ENCODE data around the gene ALDH7A1. TPM values are rescaled to one million over a fixed set of nuclear protein-coding genes. Genes with fewer than 3 reads are reported as not detected.
"Not testable (repeated sequence)": the region's sequence is repeated elsewhere in the genome, so short reads cannot be mapped to it uniquely, and the experiment has no call there.

ALDH7A1 gene
- total RNA-seq, 2 experiments from 2014 or later: 3.2 to 4.2 TPM

DNA sequence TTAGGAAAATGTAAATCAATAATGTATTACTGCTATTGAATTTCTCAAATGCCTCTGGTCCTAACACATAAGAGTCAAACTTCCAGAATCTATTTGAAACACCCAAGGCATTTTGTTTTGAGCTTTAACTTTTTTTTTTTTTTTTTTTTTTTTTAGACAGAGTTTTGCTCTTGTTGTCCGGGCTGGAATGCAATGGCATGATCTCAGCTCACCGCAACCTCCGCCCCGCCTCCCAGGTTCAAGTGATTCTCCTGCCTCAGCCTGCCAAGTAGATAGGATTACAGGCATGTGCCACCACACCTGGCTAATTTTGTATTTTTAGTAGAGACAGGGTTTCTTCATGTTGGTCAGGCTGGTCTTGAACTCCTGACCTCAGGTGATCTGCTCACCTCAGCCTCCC is 75.8 kb downstream of the ALDH7A1 start:
- DNase-seq; H3K9me3 Mint-ChIP-seq; H3K27me3 Mint-ChIP-seq; H3K4me1 Mint-ChIP-seq; H3K4me3 Mint-ChIP-seq; POLR2A ChIA-PET; H3K27ac Mint-ChIP-seq; ATAC-seq (ENCODE audit: low read depth); H3K36me3 Mint-ChIP-seq: not testable (repeated sequence)

DNA sequence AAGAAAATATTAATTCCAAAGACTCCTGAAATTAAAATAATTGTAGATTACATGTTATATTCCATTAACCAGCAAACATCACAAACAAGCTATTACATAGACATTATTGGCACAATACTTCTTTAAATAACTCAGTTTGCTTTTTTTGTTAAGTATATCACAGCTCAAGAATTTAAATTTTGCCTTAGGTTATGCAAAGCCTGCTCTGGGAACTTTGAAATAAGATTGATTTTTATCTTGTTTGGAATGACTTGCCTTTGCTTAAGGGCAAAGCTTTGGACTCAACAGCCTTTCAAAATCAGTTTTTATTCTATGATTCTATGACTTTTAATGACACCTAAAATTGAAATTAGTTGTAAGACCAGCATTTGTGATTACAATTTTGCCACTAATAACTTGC is 78.2 kb downstream of the ALDH7A1 start:
- no peak overlapping the region for H3K27ac Mint-ChIP-seq
- no peak overlapping the region for H3K4me3 Mint-ChIP-seq
- H3K4me1 Mint-ChIP-seq: no peaks in the 10 kb centered on the region
- ATAC-seq (ENCODE audit: low read depth) (no peak), DNase-seq (no peak)
- peaks cover 2% of the 10 kb centered on the region for H3K9me3 Mint-ChIP-seq
- H3K27me3 Mint-ChIP-seq: no peaks in the 10 kb centered on the region
- POLR2A ChIA-PET: no interaction called here
- no peaks in the 10 kb centered on the region for H3K36me3 Mint-ChIP-seq

DNA sequence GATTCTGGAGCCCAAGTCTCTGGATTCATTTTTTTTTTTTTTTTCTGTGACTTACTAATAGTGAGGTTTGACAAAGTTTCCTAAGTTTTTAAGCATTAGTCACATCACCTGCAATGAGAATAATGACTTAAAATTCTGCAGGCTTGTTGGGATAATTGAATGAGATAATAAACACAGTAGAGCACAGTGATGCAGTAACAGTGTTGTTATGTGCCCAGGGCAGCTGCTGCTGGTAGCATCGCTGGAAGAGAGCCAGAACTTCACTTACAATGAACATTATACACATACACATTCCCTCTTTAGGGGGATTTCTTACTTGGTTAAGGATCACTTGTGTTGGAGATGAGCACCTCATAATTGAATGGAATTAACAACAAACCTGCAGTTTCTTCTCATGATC is 78.9 kb downstream of the ALDH7A1 start:
- POLR2A ChIA-PET: no interaction called here
- H3K9me3 Mint-ChIP-seq: peaks cover 3% of the 10 kb centered on the region
- H3K36me3 Mint-ChIP-seq: no peaks in the 10 kb centered on the region
- H3K27ac Mint-ChIP-seq: no peak overlapping the region
- H3K27me3 Mint-ChIP-seq: no peaks in the 10 kb centered on the region
- H3K4me3 Mint-ChIP-seq: no peak overlapping the region
- DNase-seq (no peak), ATAC-seq (ENCODE audit: low read depth) (no peak)
- H3K4me1 Mint-ChIP-seq: no peaks in the 10 kb centered on the region

DNA sequence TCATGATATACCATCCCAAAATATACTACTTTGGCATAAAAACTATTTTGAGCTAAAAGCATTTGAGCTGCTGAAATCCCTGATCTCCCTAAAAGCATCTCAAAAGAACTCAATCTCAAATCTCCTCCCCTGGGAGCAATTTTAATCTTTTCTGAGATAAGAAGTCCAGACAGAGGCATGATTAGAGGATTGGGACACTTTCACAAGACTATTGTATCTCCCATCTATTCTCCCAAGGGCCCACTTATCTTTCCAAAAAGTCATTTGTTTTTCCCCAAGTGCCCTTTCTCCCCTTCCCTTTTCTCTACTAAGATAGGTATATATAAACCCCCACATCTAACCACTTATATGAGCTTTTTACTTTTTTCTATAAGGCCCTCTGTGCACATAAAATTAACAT is 79.7 kb downstream of the ALDH7A1 start:
- peaks cover 3% of the 10 kb centered on the region for H3K9me3 Mint-ChIP-seq
- ATAC-seq (ENCODE audit: low read depth): no peak
- H3K4me1 Mint-ChIP-seq: peaks cover 4% of the 10 kb centered on the region
- no peak for DNase-seq
- POLR2A ChIA-PET: no interaction called here
- peaks cover 2% of the 10 kb centered on the region for H3K27me3 Mint-ChIP-seq
- H3K4me3 Mint-ChIP-seq: no peak overlapping the region
- H3K36me3 Mint-ChIP-seq: no peaks in the 10 kb centered on the region
- H3K27ac Mint-ChIP-seq: no peak overlapping the region

DNA sequence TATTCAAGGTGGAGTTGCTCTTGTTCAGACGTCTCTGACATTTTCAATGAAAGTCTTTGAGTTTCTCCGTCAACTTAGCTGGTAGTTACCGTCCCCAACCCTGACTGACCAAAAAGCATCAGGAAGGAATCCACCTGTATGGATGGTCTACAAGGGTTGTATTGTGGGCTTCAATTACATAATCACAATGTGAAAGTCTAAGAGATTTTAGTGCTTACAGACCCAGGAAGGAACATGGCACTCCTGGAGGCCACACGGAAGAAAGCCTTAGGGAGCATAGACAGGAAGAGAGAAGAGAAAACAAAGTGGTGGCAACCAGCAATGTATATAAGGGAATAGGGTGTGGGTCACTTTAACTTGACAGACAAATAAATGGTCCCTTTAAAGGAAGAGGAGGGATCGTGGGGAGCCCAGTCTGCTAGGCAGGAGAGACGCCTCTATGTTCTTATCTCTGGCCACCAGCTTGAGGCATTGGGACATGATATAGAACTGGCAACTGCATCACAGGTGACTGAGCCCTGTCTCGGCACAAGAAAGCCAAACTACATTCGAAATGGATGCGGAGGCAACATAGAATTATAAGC is 80.4 kb downstream of the ALDH7A1 start:
- H3K27me3 Mint-ChIP-seq: peaks cover 2% of the 10 kb centered on the region
- peaks cover 4% of the 10 kb centered on the region for H3K4me1 Mint-ChIP-seq
- ATAC-seq (ENCODE audit: low read depth) (no peak), DNase-seq (no peak)
- POLR2A ChIA-PET: no interaction called here
- no peaks in the 10 kb centered on the region for H3K36me3 Mint-ChIP-seq
- H3K4me3 Mint-ChIP-seq: no peak overlapping the region
- peaks cover 3% of the 10 kb centered on the region for H3K9me3 Mint-ChIP-seq
- no peak overlapping the region for H3K27ac Mint-ChIP-seq

DNA sequence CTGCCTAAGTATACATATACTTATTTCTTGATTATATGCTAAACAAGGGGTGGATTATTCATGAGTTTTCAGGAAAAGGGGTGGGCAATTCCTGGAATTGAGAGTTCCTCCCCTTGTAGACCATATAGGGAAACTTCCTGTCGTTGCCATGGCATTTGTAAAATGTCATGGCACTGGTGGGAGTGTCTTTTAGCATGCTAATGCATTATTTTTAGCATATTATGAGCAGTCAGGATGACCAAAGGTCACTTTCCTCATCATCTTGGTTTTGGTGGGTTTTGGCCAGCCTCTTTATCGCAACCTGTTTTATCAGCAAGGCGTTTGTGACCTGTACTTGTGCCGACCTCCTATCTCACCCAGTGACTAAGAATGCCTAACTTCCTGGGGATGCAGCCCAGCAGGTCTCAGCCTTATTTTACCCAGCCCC is 80.9 kb downstream of the ALDH7A1 start:
- H3K36me3 Mint-ChIP-seq: no peaks in the 10 kb centered on the region
- H3K4me1 Mint-ChIP-seq: peaks cover 6% of the 10 kb centered on the region
- no peak overlapping the region for H3K4me3 Mint-ChIP-seq
- ATAC-seq (ENCODE audit: low read depth) (no peak), DNase-seq (no peak)
- H3K9me3 Mint-ChIP-seq: peaks cover 3% of the 10 kb centered on the region
- H3K27me3 Mint-ChIP-seq: peaks cover 2% of the 10 kb centered on the region
- POLR2A ChIA-PET: no interaction called here
- H3K27ac Mint-ChIP-seq: no peak overlapping the region

DNA sequence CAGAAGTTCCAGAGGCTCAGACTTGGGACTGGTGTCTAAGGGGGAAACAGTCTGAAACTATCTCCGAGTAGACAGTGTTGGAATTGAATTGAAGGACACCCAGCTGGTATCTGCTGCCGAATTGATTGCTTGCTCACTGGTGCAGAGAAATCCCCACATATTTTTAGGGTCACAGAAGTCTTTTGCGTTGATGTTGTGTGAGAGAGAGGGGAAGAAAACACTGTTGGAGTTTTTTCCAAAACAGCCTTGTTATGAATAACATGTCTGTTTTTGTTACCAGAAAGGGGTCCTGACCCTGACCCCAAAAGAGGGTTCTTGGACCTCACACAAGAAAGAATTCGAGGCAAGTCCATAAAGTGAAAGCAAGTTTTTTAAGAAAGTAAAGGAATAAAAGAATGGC is 81.3 kb downstream of the ALDH7A1 start:
- DNase-seq (no peak), ATAC-seq (ENCODE audit: low read depth) (no peak)
- Mint-ChIP-seq H3K9me3 (peaks cover 3% of the 10 kb centered on the region), H3K4me1 (peaks cover 10% of the 10 kb centered on the region), H3K27me3 (peaks cover 2% of the 10 kb centered on the region), H3K4me3 (no peak overlapping the region), H3K36me3 (no peaks in the 10 kb centered on the region), H3K27ac (no peak overlapping the region)
- POLR2A ChIA-PET: no interaction called here

DNA sequence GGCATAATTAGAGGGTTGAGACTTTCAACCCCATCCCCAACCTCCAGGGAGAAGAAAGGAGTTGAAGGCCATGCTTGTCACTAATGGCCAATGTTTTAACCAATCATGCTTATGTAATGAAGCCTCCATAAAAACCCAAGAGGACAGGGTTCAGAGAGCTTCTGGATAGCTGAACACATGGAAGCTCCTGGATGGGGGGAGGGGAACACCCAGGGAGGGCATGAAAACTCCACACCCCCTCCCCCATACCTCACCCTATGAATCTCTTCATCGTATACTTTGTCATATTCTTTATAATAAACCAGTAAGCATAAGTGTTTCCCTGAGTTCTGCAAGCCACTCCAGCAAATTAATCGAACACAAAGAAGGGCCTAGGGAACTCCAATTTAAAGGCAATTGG is 81.7 kb downstream of the ALDH7A1 start:
- DNase-seq (no peak), ATAC-seq (ENCODE audit: low read depth) (no peak)
- peaks cover 3% of the 10 kb centered on the region for H3K9me3 Mint-ChIP-seq
- H3K27me3 Mint-ChIP-seq: peaks cover 2% of the 10 kb centered on the region
- peaks cover 13% of the 10 kb centered on the region for H3K4me1 Mint-ChIP-seq
- H3K36me3 Mint-ChIP-seq: peaks cover 2% of the 10 kb centered on the region
- POLR2A ChIA-PET: no interaction called here
- no peak overlapping the region for H3K27ac Mint-ChIP-seq
- no peak overlapping the region for H3K4me3 Mint-ChIP-seq

DNA sequence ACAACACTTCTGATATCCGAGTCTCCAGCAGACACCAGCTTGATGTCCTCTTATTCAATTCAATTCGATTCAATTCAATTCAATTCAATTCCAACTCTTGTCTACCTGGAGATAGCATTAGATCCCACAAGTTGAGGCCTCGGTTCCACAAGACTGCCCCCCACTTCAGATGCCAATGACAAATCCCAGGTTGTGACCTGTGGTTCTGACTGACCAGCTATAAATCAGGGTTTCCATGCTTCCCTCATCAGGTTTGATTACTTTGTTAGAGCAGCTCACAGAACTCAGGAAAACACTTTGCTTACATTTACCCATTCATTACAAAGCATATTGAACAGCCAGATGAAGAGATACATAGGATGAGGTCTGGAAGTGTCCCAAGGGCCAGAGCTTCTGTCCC is 82.6 kb downstream of the ALDH7A1 start:
- Mint-ChIP-seq H3K9me3 (peaks cover 3% of the 10 kb centered on the region), H3K4me1 (peaks cover 15% of the 10 kb centered on the region), H3K27me3 (peaks cover 2% of the 10 kb centered on the region), H3K36me3 (peaks cover 2% of the 10 kb centered on the region), H3K4me3 (no peak overlapping the region), H3K27ac (no peak overlapping the region)
- ATAC-seq (ENCODE audit: low read depth): no peak
- POLR2A ChIA-PET: no interaction called here
- DNase-seq: no peak

DNA sequence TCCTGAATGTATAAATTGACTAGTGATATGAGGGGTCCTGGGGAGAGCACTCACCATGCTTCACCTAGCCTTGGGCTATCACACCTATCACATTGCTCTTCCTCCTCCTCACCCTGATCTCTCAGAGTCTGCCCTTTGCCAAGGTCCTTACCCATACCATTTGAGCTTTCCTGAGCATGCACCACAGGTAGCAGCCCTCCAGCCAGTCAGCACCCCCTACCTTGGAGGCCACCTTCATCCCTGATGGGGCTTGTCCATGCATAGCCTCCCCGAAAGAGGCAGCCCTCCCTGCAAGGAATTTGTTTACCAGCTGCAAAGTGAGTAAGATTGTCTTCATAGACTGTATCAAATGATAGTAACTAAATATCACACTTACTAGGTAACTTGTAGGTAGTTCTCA is 83.1 kb downstream of the ALDH7A1 start:
- Mint-ChIP-seq H3K4me3 (no peak overlapping the region), H3K27ac (peak overlapping the region; percentile 31), H3K9me3 (peaks cover 5% of the 10 kb centered on the region), H3K36me3 (peaks cover 2% of the 10 kb centered on the region), H3K27me3 (peaks cover 2% of the 10 kb centered on the region), H3K4me1 (peaks cover 15% of the 10 kb centered on the region)
- POLR2A ChIA-PET: no interaction called here
- no peak for ATAC-seq (ENCODE audit: low read depth)
- no peak for DNase-seq

DNA sequence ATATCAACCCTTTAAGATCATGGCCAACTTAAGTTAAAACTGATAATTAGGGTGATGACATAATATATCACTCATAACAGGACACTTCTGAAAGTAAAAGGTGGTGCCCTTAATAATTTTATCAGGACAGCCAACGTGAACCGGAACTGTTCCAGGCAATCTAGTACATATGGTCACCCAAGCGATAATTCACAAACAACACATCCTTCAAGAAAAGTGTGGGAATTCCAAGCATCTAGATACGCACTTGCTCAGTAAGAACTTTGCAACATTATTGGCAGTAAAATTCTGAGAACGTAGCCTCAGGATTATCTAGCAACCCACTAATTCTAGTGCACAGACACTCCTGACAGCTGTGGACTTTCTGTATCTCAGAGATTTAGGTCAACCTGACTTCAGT is 85.7 kb downstream of the ALDH7A1 start:
- H3K27ac Mint-ChIP-seq: no peak overlapping the region
- DNase-seq: no peak

DNA sequence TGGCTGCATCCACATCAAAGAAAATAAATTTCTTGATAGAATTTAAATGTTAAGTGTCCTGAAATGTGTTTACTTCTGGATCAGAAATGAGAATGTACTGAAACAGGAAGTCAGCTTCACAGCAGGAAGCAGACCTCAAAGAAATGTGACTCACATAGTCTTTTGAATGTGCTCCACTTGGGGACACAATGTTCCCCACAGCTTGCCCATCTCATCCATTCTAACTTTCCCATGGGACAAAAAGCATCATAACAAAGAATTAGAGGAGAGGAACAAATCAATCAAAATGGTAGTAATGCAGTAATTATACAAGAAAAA is 86.1 kb downstream of the ALDH7A1 start:
- Mint-ChIP-seq H3K9me3 (peaks cover 6% of the 10 kb centered on the region), H3K4me1 (peaks cover 15% of the 10 kb centered on the region), H3K4me3 (peak overlapping the region; percentile 60), H3K36me3 (peaks cover 2% of the 10 kb centered on the region), H3K27me3 (peaks cover 2% of the 10 kb centered on the region), H3K27ac (peak overlapping the region; percentile 74)
- DNase-seq: no peak
- peak; percentile 79 for ATAC-seq (ENCODE audit: low read depth)
- POLR2A ChIA-PET: no interaction called here

More for the DNA sequence above, 85.7 kb downstream of the ALDH7A1 start:
- peaks cover 15% of the 10 kb centered on the region for H3K4me1 Mint-ChIP-seq
- no peak overlapping the region for H3K4me3 Mint-ChIP-seq
- H3K36me3 Mint-ChIP-seq: peaks cover 2% of the 10 kb centered on the region
- H3K27me3 Mint-ChIP-seq: peaks cover 2% of the 10 kb centered on the region
- POLR2A ChIA-PET: no interaction called here
- ATAC-seq (ENCODE audit: low read depth): no peak
- peaks cover 6% of the 10 kb centered on the region for H3K9me3 Mint-ChIP-seq

DNA sequence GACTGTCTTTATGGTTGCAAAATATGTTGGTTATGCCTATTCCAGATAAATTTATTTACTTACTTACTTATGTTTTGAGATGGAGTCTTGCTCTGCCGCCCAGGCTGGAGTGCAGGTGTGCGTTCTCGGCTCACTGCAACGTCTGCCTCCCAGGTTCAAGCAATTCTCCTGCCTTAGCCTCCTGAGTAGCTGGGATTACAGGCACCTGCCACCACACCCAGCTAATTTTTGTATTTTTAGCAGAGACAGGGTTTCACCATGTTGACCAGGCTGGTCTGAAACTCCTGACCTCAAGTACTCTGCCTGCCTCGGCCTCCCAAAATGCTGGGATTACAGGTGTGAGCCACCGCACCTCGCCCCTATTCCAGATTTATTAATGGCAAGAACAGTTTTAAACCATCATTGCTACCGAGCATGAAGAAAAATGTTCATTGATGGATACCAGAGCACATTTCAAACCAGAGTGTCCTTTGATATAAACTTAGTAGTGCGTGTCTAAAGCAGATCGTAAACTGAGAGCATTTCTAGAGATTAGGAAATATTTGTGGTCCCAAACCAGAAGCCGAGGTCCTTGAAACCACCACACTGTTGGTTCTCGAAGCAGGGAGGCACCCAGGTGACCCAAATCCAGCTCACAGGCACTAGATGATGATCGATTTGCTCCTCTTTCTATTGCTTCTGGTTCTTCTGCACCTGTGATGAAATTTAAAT is 86.6 kb downstream of the ALDH7A1 start:
- H3K27me3 Mint-ChIP-seq: peaks cover 2% of the 10 kb centered on the region
- H3K36me3 Mint-ChIP-seq: peaks cover 2% of the 10 kb centered on the region
- peaks cover 17% of the 10 kb centered on the region for H3K4me1 Mint-ChIP-seq
- ATAC-seq (ENCODE audit: low read depth) (peak; percentile 45), DNase-seq (no peak)
- H3K27ac Mint-ChIP-seq: peak overlapping the region; percentile 74
- POLR2A ChIA-PET: no interaction called here
- H3K4me3 Mint-ChIP-seq: peak overlapping the region; percentile 60
- H3K9me3 Mint-ChIP-seq: peaks cover 6% of the 10 kb centered on the region

DNA sequence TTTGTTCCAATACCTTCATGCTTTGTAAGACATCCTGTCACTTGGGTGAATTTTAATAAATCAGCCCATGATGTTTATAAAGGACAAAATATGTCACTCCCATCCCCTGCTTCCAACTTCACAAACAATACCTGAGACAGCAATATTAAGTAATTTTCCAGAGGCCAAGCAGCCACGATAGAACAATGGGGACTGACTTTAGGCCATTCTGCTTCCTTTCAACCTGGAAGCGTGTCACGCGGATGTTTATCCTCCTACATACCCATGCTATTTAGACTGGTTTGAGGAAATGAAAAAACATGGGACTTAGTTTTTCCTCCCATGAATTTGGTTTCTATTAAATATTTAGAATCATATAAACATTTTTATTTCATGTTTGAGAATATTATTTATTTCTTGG is 88.9 kb downstream of the ALDH7A1 start:
- DNase-seq (no peak), ATAC-seq (ENCODE audit: low read depth) (no peak)
- Mint-ChIP-seq H3K36me3 (peaks cover 2% of the 10 kb centered on the region), H3K4me3 (no peak overlapping the region), H3K4me1 (peaks cover 17% of the 10 kb centered on the region), H3K27ac (no peak overlapping the region), H3K9me3 (peaks cover 3% of the 10 kb centered on the region), H3K27me3 (peaks cover 2% of the 10 kb centered on the region)
- POLR2A ChIA-PET: no interaction called here

All from activated naive CD8-positive, alpha-beta T cell treated with anti-CD3 and anti-CD28 coated beads, Interleukin-2, amount 10 ng/mL, durations not matched to agents 7 days and 5 days (primary cell).